Loucy (cell line): ENCODE data around the gene ADGRL3.

ENCODE experiments used
- CTCF ChIP-seq: fragments of 200-600 bp; sonication (generic); conservative IDR thresholded peaks from 2 replicates; pipeline ENCODE4 v1.5.1; 2014; ENCODE audit warnings: mild to moderate bottlenecking, antibody characterized with exemption, low read length
- EZH2phosphoT487 ChIP-seq: fragments of 200-600 bp; IDR thresholded peaks from 2 replicates; pipeline ENCODE4 v1.6.1; 2018; ENCODE audit warnings: antibody characterized with exemption, mild to moderate bottlenecking, moderate library complexity, borderline replicate concordance

- TF ChIP-seq CTCF = no peak
- TF ChIP-seq EZH2phosphoT487 = no peak
These were observed 539.8 kb downstream of the ADGRL3 start for GRCh38 chr4:61739887-61740286.
